GM20431 (cell line): ENCODE measurements around the gene MYO1D.

Experiments used
- in situ Hi-C: fragments of 300-500 bp; cut with MseI, MboI; formaldehyde crosslinking; loops from one replicate; pipeline ENCODE4 v1.15.0; 2020; ENCODE audit warnings: low sequenced_read_pairs; ENCODE audit not compliant: unreplicated experiment

MYO1D gene

DNA sequence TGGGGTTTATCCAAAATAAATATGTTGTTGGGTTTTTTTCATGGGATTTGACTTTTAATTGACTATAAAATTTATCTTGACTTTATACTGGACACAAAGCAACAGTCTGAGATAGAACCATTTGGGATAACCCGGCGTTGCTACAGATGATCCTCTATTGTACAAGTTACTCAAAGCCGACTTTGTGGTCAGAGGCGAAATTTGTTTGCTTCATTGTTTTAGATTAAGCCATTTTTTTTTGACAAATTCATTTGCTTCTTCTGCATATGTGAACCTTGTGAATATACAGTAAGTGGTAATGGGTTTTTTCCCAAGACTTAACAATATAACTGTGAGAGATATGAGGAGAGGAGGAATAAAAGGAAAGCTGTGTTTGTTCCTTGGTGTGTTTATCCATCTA lies 11.8 kb downstream of the MYO1D start:
- in situ Hi-C loops, result no loop called here

GRCh38 chr17:32863559-32863958 lies 13.4 kb downstream of the MYO1D start:
- in situ Hi-C loops, result no loop called here

DNA sequence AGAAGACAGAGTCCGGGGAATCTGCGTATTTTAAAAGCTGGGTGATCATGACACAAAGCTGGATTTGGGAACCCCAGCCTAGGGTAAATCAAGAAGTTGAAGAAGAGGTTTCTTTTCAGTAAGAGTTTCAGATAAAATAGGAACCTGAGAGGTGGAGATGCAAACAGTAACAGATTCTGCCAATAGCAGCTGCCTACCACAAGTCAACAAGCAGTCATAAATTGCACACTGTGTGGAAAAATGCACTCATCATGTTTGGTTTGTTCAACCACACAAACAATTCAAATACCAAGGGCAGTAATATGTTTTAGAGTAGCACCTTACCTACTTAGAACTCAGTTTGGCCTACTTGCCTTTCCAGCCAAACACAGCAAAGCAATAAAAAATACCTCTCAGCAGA lies 14.0 kb downstream of the MYO1D start:
- in situ Hi-C loops, result no loop called here

DNA sequence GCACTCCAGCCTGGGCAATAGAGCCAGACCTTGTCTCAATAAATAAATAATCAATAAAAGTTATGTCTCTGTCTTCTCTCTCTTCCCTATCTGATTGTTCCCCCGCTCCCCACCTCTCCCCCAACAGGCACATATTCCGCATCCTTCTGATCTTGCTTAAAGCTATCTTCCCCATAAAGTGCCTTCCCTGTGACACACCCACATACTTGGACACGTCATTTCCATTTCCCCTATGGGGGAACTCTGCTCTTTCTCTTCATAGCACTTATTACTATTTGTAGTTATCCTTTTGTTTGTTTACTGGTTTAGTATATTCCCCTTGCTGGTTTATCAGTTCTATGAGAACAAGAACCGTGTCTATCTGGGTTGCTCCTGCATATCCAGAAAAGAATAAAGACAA lies 14.9 kb downstream of the MYO1D start:
- in situ Hi-C loops, result no loop called here

GRCh38 chr17:32859857-32860525 lies 16.9 kb downstream of the MYO1D start:
- in situ Hi-C loops, result no loop called here

GRCh38 chr17:32855620-32856019 lies 21.3 kb downstream of the MYO1D start:
- in situ Hi-C loops, result no loop called here

GRCh38 chr17:32854832-32855389 lies 22.0 kb downstream of the MYO1D start:
- in situ Hi-C loops, result no loop called here

DNA sequence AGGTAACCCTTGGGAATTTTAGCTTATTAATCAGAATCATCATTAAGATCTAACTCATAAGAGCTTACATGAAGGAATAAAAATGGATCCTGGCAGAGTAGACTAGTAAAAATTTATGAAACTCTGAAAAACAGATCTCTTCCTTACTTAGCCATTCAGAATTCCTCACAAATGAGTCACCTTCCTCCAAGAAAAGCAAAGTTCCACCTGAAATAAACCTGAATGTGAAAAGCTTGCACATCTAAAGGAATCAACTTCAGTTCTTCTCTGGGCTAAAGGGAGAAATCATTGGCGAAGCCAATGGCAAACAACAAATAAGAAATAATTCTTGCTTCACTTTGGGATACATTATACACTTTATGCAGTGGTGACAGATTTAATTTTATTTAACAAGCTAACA lies 22.7 kb downstream of the MYO1D start:
- in situ Hi-C loops, result no loop called here

DNA sequence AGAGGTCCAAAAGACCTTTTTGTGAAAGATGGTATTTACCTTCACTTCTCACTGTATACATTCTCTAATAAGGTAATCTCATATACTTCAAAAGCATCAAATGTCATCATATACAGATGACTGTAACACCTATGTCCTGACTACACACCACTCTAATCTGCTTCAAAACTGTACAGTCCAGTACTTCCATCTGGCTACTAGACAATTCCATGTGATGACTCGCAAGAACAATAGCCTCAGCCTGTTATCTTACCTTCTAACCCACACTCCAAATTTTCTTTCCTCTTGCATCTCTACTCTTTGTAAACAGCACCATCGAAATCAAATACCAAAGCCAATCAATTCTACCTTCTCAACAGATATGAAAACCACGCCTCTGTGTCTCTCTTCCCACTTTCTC lies 24.1 kb downstream of the MYO1D start:
- in situ Hi-C loops, result no loop called here

GRCh38 chr17:32849879-32850278 lies 27.0 kb downstream of the MYO1D start:
- in situ Hi-C loops, result no loop called here

GRCh38 chr17:32847977-32848376 lies 28.9 kb downstream of the MYO1D start:
- in situ Hi-C loops, result no loop called here

DNA sequence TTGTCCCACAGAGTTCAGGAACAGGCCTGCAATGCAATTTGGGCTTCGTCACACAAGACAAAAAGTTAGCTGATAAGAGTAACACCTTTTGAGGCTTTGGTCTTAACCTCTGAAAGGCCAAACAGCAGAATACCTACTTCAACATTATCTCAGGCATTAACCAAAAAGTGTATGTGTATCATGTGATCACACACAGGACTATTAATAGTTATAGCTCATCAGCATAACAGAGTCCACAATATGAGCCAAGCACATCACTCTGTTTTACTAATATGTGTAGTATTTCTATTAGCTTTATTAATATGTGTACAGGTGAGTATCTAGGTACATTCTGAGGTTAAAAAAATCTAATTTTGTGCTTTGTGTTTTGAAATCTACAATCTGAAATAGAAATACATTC lies 30.8 kb downstream of the MYO1D start:
- in situ Hi-C loops, result no loop called here

DNA sequence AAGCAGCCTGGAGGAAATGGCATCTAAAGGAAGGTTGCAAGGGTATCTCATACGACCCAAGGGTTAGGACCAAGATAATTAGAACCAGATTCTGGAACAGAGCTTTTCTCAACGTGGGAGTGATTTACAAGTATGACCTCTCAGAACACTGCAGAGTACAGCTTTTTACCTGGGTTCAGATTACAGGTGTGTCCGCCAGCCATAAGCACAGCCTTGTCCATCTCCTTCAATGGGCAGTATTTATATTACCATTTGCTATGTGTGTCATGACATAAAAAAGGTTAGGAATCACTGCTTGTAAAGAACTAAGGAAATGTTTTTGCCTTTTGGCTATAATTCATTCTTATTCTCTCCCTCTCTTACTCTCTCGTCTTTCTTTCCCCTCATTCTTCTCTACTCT lies 36.7 kb downstream of the MYO1D start:
- in situ Hi-C loops, result no loop called here

GRCh38 chr17:32836527-32836926 lies 40.4 kb downstream of the MYO1D start:
- in situ Hi-C loops, result no loop called here

DNA sequence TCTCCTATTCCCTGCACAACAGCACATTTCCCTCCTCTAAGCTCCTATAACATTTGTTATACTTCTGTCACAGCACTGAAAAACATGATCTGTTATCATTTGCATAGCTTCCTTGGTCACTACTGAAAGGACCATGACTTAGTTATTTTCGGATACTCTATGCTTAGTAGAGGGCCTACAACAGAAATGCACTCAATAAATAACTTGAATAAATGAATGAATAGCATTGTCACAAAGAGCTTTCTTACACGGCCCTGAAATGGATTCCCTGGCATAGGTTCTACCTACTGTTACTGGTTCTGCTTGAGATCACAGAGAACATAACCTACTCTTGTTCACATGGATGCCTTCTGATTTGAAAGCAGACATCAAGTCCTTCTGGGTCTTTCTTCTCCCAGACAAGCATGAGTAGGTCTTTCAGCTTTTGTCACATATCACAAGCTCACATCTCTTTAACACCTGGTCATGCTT lies 41.6 kb downstream of the MYO1D start:
- in situ Hi-C loops, result no loop called here

- in situ Hi-C loops, result no loop called here
Measured at GRCh38 chr17:32834104-32834503, 42.8 kb downstream of the MYO1D start.

DNA sequence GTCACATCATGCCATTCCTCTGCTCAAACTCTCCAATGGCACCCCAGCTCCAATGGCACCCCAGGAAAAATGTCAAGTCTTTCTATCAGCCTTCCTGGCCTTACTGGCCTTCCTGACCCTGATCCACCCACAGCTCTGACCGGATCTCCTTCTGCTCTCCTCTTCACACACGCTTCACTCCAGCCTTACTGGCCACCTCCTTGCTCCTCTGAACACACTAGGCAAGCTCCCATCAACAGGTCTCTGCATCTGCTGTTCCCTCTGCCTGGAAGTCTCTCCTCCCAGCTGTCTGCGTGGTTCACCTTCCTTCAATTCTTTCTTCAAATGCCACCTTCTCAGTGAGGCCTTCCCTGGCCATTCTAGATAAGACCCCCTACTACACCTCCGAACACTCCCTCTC lies 43.4 kb downstream of the MYO1D start:
- in situ Hi-C loops, result no loop called here

DNA sequence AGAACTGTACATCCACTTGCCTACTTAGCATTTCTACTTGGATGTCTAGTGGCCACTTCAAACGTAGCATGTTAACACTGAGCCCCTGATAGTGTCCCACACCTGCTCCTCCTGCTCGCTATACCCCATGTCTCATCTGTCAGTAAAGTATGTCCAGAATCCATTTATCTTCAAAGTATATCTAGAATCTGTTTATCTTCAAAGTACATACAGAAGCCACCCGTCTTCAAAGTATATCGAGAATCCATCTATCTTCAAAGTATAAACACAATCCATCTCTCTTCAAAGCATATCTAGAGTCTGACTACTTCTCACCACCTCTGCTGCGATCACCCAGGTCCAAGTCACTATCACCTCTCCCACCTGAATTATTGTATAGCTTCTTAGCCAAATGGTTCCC lies 43.8 kb downstream of the MYO1D start:
- in situ Hi-C loops, result no loop called here

DNA sequence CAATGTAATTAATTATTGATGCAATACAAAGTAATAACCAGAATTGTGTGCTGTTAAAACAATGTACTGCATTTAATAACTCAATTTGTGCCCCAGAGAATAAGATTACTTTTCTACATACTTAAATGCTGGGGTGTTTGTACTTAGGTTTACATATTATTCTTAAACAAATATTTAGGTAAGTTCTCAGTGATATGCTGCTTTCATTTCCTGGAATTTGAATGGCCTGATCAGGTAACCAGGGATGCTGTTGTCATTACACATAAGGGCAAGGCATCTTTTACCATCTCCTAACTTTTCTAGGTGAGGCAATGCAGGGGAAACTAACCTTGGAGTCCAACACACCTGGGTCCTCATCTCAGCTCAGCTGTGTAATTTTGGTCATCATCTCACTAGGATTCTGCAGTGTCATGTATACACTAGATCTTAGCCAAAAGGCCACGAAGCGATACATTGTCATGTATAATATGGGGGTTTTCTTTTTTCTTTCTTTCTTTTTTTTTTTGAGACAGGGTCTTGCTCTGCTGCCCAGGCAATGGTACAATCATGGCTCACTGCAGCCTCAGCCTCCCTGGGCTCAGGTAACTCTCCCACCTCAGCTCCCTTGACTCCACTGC lies 45.2 kb downstream of the MYO1D start:
- in situ Hi-C loops, result no loop called here

DNA sequence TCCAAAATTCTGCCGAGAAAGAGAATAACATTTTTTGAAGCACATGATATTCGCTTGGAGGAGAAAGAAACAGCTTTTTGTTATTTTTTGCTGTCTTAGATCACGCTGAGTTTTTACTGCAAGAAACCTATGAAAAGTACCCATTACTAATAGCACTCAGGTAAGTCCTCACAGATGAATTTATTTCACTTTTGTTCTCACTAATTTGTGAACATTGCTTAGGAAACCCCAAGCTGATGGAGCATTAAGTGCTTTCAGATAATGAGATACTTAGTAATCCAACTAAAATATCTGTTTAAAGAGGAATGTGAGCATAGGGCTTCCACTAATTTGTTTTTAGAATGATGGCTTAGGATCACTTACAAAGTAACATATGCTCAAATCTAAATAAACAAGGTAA lies 45.7 kb downstream of the MYO1D start:
- in situ Hi-C loops, result no loop called here

DNA sequence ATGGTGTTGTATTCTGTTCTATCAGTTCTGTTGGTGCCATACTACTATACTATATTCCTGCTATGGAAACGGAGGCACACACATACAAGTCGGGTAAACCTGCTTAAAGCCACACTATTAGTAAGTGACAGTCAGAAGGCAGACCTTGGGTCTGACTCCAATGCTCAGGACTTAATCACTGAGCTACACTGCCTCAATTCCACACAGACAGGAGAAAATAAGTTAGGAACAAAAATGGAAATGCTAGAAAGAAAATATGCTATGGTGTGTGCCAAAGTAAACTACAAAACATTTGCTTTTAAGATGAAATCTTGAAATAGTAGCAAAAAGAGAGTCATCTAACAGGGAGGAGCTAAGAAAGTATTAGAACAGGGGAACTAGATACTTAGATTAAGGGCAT lies 48.1 kb downstream of the MYO1D start:
- in situ Hi-C loops, result no loop called here

GRCh38 chr17:32827227-32827626 lies 49.7 kb downstream of the MYO1D start:
- in situ Hi-C loops, result no loop called here
